Small intestine (tissue), 7 donors: ENCODE measurements around the gene VPS13D. TPM values are rescaled to one million over a fixed set of nuclear protein-coding genes. Genes with fewer than 3 reads are reported as not detected.

ENCODE experiments used
- DNase-seq, 2 donors: peaks; one replicate each; pipeline versions ENCODE4 v3.0.0 to v3.0.0-alpha.2; 2013
- FAIRE-seq: peaks from 2 replicates; lab custom pipeline; 2012; peaks lifted over from hg19 to GRCh38; lab: Jason Lieb, UNC
- H3K27ac ChIP-seq, 3 donors: one replicate each; pipeline ENCODE4 v1.5.1; 2013; ENCODE audit warnings: low read length in 2 of 3, mild to moderate bottlenecking in 2 of 3, control low read depth in 1 of 3, inconsistent platforms in 1 of 3, low read depth in 1 of 3, moderate library complexity in 1 of 3
- H3K27me3 ChIP-seq, 3 donors: one replicate each; pipeline ENCODE4 v1.6.1; 2013; ENCODE audit warnings: low read length in 3 of 3, inconsistent platforms in 1 of 3; ENCODE audit not compliant: control insufficient read depth in 3 of 3, insufficient read depth in 3 of 3
- H3K36me3 ChIP-seq, 3 donors: one replicate each; pipeline ENCODE4 v1.6.1; 2013; ENCODE audit warnings: low read length in 3 of 3, inconsistent platforms in 1 of 3, low read depth in 1 of 3, mild to moderate bottlenecking in 1 of 3, moderate library complexity in 1 of 3; ENCODE audit not compliant: control insufficient read depth in 3 of 3, insufficient read depth in 2 of 3
- H3K4me1 ChIP-seq, 3 donors: one replicate each; pipeline ENCODE4 v1.6.1; 2013; ENCODE audit warnings: low read length in 2 of 3, inconsistent platforms in 1 of 3, low read depth in 1 of 3, mild to moderate bottlenecking in 1 of 3, moderate library complexity in 1 of 3; ENCODE audit not compliant: control insufficient read depth in 3 of 3, insufficient read depth in 2 of 3
- H3K4me3 ChIP-seq, 3 donors: one replicate each; pipeline ENCODE4 v1.5.1; 2013; ENCODE audit warnings: low read length in 3 of 3, control low read depth in 1 of 3, inconsistent platforms in 1 of 3, low read depth in 1 of 3, mild to moderate bottlenecking in 1 of 3, moderate library complexity in 1 of 3
- H3K9me3 ChIP-seq, 2 donors: one replicate each; pipeline ENCODE4 v1.6.1; 2013; ENCODE audit warnings: low read depth in 1 of 2, low read length in 1 of 2; ENCODE audit not compliant: control insufficient read depth in 2 of 2, insufficient read depth in 1 of 2
- WGBS, 3 donors: extraction: QIAGEN DNeasy Blood & Tissue Kit; methylation state at CpG; one replicate each; pipeline ENCODE4 v1.1.7; 2013; 5-methylcytosine and 5-hydroxymethylcytosine counted together
- polyA plus RNA-seq, 4 donors: library from polyadenylated mRNA; stranded (reverse) in 3 of 4; unstranded in 1 of 4; fragments of 200-250 nt in 3 of 4; fragments of 120-200 nt in 1 of 4; gene quantifications; one replicate each; pipeline versions ENCODE4 v1.2.1 to v1.2.3, GENCODE V29; 2013
- donor health status: healthy with polysubstance abuse.
- donor health status: control.
- donor health status: control.
- donor health status: Bipolar disorder and iron deficiency.
- donor health status: healthy.

VPS13D gene
- polyA plus RNA-seq, 4 donors: 15.9 to 21.5 (median 17.7) TPM

- peaks cover 8 to 17% (median 9%) of the 10 kb centered on the region in 3 donors for H3K36me3 ChIP-seq
- no peak for FAIRE-seq
- WGBS, 3 donors: 90 to 91% (median 91%) methylated on average over 2 of the region's 2 CpGs
Observed at GRCh38 chr1:12414444-12415018, 184.7 kb downstream of the VPS13D start.

GRCh38 chr1:12415038-12415466, 185.2 kb downstream of the VPS13D start:
- Histone ChIP-seq H3K9me3 (peaks cover 0 to 14% of the 10 kb centered on the region in 2 donors), H3K27ac (no peak overlapping the region), H3K4me3 (no peak overlapping the region), H3K36me3 (peaks cover 6 to 17% (median 8%) of the 10 kb centered on the region in 3 donors), H3K4me1 (no peaks in the 10 kb centered on the region), H3K27me3 (no peaks in the 10 kb centered on the region)
- 69 to 88% (median 83%) methylated on average over 5 of the region's 5 CpGs for WGBS, 3 donors
- no peak for FAIRE-seq
- no peak for DNase-seq

More at GRCh38 chr1:12414444-12415018, 184.7 kb downstream of the VPS13D start:
- Histone ChIP-seq H3K27me3 (no peaks in the 10 kb centered on the region), H3K27ac (no peak overlapping the region), H3K9me3 (peaks cover 0 to 17% of the 10 kb centered on the region in 2 donors), H3K4me1 (no peaks in the 10 kb centered on the region), H3K4me3 (no peak overlapping the region)
- DNase-seq: no peak

- 86 to 95% (median 94%) methylated on average over 1 of the region's 1 CpG for WGBS, 3 donors
- DNase-seq (no peak), FAIRE-seq (no peak)
- Histone ChIP-seq H3K27me3 (no peaks in the 10 kb centered on the region), H3K36me3 (peaks cover 6 to 17% (median 8%) of the 10 kb centered on the region in 3 donors), H3K4me1 (no peaks in the 10 kb centered on the region), H3K27ac (no peak overlapping the region), H3K4me3 (no peak overlapping the region), H3K9me3 (peaks cover 0 to 12% of the 10 kb centered on the region in 2 donors)
Observed at GRCh38 chr1:12416101-12416500, 186.3 kb downstream of the VPS13D start.

- no peak for FAIRE-seq
- H3K36me3 ChIP-seq: peaks cover 6 to 16% (median 8%) of the 10 kb centered on the region in 3 donors
- H3K9me3 ChIP-seq: peaks cover 0 to 9% of the 10 kb centered on the region in 2 donors
- H3K4me3 ChIP-seq: no peak overlapping the region
- H3K27ac ChIP-seq: no peak overlapping the region
- H3K27me3 ChIP-seq: no peaks in the 10 kb centered on the region
- DNase-seq: no peak
- 95 to 97% (median 96%) methylated on average over 6 of the region's 6 CpGs for WGBS, 3 donors
- no peaks in the 10 kb centered on the region for H3K4me1 ChIP-seq
Observed at GRCh38 chr1:12416744-12417143, 186.9 kb downstream of the VPS13D start.

GRCh38 chr1:12417389-12417788, 187.6 kb downstream of the VPS13D start:
- Histone ChIP-seq H3K4me3 (no peak overlapping the region), H3K9me3 (peaks cover 0 to 8% of the 10 kb centered on the region in 2 donors), H3K27ac (no peak overlapping the region), H3K36me3 (peaks cover 6 to 18% (median 8%) of the 10 kb centered on the region in 3 donors), H3K27me3 (no peaks in the 10 kb centered on the region), H3K4me1 (no peaks in the 10 kb centered on the region)
- DNase-seq: no peak
- 93 to 95% (median 94%) methylated on average over 7 of the region's 7 CpGs for WGBS, 3 donors
- no peak for FAIRE-seq

GRCh38 chr1:12420171-12420570, 190.3 kb downstream of the VPS13D start:
- Histone ChIP-seq H3K27ac (no peak overlapping the region), H3K9me3 (no peaks in the 10 kb centered on the region), H3K27me3 (no peaks in the 10 kb centered on the region), H3K36me3 (peaks cover 8 to 16% (median 8%) of the 10 kb centered on the region in 3 donors), H3K4me1 (peaks cover 0 to 4% (median 0%) of the 10 kb centered on the region in 3 donors), H3K4me3 (no peak overlapping the region)
- FAIRE-seq (no peak), DNase-seq (no peak)
- WGBS, 3 donors: 78 to 89% (median 86%) methylated on average over 2 of the region's 2 CpGs

GRCh38 chr1:12422488-12422887, 192.7 kb downstream of the VPS13D start:
- peaks cover 0 to 6% (median 2%) of the 10 kb centered on the region in 3 donors for H3K36me3 ChIP-seq
- H3K9me3 ChIP-seq: no peaks in the 10 kb centered on the region
- H3K4me3 ChIP-seq: no peak overlapping the region
- no peaks in the 10 kb centered on the region for H3K27me3 ChIP-seq
- peaks cover 0 to 5% (median 0%) of the 10 kb centered on the region in 3 donors for H3K4me1 ChIP-seq
- no peak overlapping the region for H3K27ac ChIP-seq
- FAIRE-seq (no peak), DNase-seq (no peak)

- 61 to 89% (median 84%) methylated on average over 3 of the region's 3 CpGs for WGBS, 3 donors
- Histone ChIP-seq H3K36me3 (peaks cover 0 to 5% (median 5%) of the 10 kb centered on the region in 3 donors), H3K27ac (peak overlapping the region in 1 of 3 donors; percentile 45), H3K9me3 (no peaks in the 10 kb centered on the region), H3K27me3 (no peaks in the 10 kb centered on the region), H3K4me1 (peaks cover 0 to 13% (median 0%) of the 10 kb centered on the region in 3 donors), H3K4me3 (no peak overlapping the region)
- FAIRE-seq (no peak), DNase-seq (no peak)
Observed at GRCh38 chr1:12424087-12424529, 194.3 kb downstream of the VPS13D start.
